Endothelial cell of coronary artery (primary cell): Measurements from ENCODE around the gene ZNF616. TPM values are rescaled to one million over a fixed set of nuclear protein-coding genes. Genes with fewer than 3 reads are reported as not detected.

Experiments
- total RNA-seq: library from RNA; depleted of rRNA; stranded (reverse); fragments of >200 nt; gene quantifications from 2 replicates; pipeline ENCODE4 v1.2.3, GENCODE V29; 2014

The ZNF616 gene
- 6.8 and 8.6 TPM in 2 replicates for total RNA-seq

DNA sequence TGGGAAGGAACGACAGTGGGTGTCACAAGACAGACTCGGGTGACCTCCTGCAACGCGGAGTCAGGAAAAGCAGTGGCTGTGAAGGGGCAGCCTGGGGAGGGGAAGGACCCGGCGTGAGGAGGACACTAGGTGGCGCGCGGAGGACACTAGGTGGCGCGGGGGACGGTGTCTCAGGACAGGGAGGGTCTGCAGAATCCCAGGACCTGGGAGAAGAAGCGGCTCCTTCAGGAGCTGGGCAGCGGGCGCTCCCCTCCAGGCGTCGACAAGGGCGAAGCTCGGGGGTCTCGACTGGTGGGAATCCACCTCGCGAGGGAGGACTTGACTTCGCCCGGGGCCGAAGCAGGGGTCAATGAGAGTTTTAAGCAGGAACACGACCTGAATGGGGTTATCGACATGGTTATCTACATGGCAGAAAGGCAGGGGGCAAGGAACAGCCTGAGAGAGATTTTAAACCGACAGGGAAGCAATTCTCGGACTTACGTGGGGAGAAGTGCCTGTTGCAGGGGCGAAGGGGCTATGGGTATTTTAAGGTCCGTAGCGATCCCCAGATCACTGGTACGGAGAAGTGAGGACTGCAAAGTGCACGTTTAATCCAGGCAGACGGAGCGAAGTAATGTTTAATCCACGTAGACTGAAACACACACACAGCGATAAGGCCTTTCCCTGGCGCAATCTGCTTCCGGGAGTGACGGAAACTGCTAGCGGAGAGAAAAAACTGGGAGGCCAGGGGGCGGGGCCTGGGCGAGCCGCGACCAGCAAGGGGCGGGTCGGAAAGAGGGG, at the start of gene ZNF616:
TSS of gene ZNF616 (minus strand) at position 687 of the 780 bp plus-strand sequence. CDS start 9,426 bp downstream, outside the sequence.

DNA sequence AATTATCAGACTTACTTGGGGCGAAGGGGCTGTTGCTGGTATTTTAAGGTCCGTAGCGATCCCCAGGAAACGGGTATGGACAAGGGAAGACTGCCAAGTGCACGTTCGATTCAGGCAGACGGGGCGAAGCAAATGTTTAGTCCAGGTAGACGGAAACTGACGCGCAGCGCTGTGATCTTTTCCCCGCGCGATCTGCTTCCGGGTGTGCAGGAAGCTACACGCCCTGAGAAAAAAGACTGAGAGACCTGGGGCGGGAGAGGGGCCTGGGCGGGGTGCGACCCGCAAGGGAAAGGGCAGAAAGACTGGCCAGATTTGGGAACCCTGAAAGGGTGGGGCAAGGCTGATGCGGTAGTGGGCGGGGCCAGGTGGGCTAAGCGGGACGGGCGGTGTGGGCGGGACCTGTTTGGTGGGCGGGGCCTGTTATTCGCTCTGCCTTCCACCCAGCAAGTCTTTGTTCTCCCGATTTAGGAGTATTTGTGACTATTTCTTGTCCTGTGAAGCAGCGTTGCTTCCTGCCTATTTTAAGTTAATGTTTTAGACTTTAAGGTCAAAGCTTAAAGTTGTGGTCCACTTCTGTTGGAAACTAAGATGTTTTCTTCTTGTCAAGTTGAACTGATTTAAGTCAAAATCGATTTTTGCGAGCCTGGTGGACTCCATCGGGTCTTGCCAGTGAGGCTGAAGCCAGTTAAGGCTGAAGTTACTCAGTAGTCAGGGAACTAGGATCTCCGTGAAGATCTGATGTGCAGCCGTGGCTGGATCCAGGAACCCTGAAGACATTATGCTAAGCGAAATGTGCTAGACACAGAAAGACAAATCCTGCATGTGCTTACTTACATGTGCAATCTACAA, 31.8 kb upstream of the ZNF616 start, which contains the start of gene ZNF836:
TSS of gene ZNF836 (minus strand) at position 301 of the 849 bp plus-strand sequence. CDS start 3,549 bp downstream, outside the sequence.

DNA sequence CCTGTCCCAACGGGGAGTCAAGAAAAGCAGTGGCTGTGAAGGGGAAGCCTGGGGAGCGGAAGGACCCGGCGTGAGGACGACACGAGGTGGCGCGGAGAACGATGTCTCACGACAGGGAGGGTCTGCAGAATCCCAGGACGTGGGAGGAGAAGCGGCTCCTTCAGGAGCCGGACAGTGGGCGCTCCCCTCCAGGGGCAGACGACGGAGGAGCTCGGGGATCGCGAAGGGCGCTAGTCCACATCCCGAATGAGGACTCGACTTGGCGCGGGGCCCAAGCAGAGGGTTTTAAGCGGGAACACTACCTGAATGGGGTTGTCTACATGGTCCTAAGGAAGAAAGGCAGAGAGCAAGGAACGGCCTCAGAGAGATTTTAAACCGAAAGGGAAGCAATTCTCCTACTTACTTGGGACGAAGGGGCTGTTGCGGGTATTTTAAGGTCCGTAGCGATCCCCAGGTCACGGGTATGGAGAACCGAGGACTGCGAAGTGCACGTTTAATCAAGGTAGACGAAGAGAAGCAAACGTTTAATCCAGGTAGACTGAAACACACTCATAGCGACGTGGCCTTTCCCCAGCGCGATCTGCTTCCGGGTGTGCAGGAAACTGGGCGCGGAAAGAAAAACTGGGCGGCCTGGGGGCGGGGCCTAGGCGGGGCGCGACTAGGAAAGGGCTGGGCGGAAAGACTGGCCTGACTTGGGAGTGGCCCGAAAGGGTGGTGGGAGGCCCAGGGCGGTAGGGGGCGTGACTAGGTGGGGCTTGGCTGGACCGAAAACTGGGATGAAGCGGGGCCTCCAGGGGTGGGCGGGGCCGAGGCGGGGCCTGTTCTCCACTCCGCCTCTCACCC, 44.3 kb downstream of the ZNF616 start, which contains the start of gene ZNF841:
TSS of gene ZNF841 (minus strand) at position 594 of the 843 bp plus-strand sequence. CDS start 10,964 bp downstream, outside the sequence.

Other genes starting within 250 kb of the ZNF616 start
- gene ZNF649, start 234.9 kb downstream of the ZNF616 start, total RNA-seq = 7.6 and 9.6 TPM in 2 replicates
- gene ZNF613, start 212.5 kb downstream of the ZNF616 start, total RNA-seq = 6.6 and 7.9 TPM in 2 replicates
- 8.0 and 10.3 TPM in 2 replicates for gene ZNF350, start 153.1 kb downstream of the ZNF616 start, total RNA-seq
- gene ZNF615, start 131.7 kb downstream of the ZNF616 start, total RNA-seq = 6.0 and 9.5 TPM in 2 replicates
- gene ZNF614, start 111.6 kb downstream of the ZNF616 start, total RNA-seq = 8.3 and 9.4 TPM in 2 replicates
- gene ZNF432, start 91.1 kb downstream of the ZNF616 start, total RNA-seq = 5.3 and 8.6 TPM in 2 replicates
- 13.0 and 21.0 TPM in 2 replicates for gene ZNF841, start 44.2 kb downstream of the ZNF616 start, total RNA-seq
- 4.9 and 7.8 TPM in 2 replicates for gene ZNF836, start 31.7 kb upstream of the ZNF616 start, total RNA-seq
- 105 and 119 TPM in 2 replicates for gene PPP2R1A, start 50.1 kb upstream of the ZNF616 start, total RNA-seq
- gene ZNF766, start 129.6 kb upstream of the ZNF616 start, total RNA-seq = 8.7 and 11.8 TPM in 2 replicates
- 2.6 and 5.1 TPM in 2 replicates for gene ZNF480, start 157.2 kb upstream of the ZNF616 start, total RNA-seq
- gene ZNF610, start 196.3 kb upstream of the ZNF616 start, total RNA-seq = 1.4 and 2.1 TPM in 2 replicates
- gene ZNF880, start 230.0 kb upstream of the ZNF616 start, total RNA-seq = 11.4 and 22.9 TPM in 2 replicates